Breast epithelium (tissue), 4 donors: ENCODE data around the gene BICD1. TPM values are rescaled to one million over a fixed set of nuclear protein-coding genes. Genes with fewer than 3 reads are reported as not detected.

ENCODE experiments used
- DNase-seq, 2 donors: peaks; one replicate each; pipeline ENCODE4 v3.0.0-alpha.2; 2019; ENCODE audit warnings: low spot score in 2 of 2
- H3K27ac ChIP-seq, 2 donors: fragments of 200-600 bp; sonication (generic) in 1 of 2; one replicate each; pipeline ENCODE4 v1.5.1; 2016 to 2019; ENCODE audit warnings: mild to moderate bottlenecking in 1 of 2
- H3K27me3 ChIP-seq, 2 donors: fragments of 200-600 bp; sonication (generic) in 1 of 2; one replicate each; pipeline versions ENCODE4 v1.5.1 to v1.6.0; 2017 to 2019; ENCODE audit warnings: control low read depth in 1 of 2, mild to moderate bottlenecking in 1 of 2
- H3K36me3 ChIP-seq: fragments of 200-600 bp; one replicate; pipeline ENCODE4 v1.5.1; 2019
- H3K4me1 ChIP-seq, 2 donors: fragments of 200-600 bp; sonication (generic); one replicate each; pipeline ENCODE4 v1.5.1; 2016 to 2019; ENCODE audit warnings: control low read depth in 1 of 2
- H3K4me3 ChIP-seq, 3 donors: fragments of 200-600 bp; sonication (generic); 1 replicate in 2 of 3; 2 replicates in 1 of 3; pipeline ENCODE4 v1.5.1; 2016 to 2019; ENCODE audit warnings: mild to moderate bottlenecking in 3 of 3, moderate library complexity in 2 of 3
- H3K9me3 ChIP-seq, 2 donors: fragments of 200-600 bp; sonication (generic) in 1 of 2; one replicate each; pipeline ENCODE4 v1.5.1; 2016 to 2019; ENCODE audit warnings: control low read depth in 1 of 2
- CTCF ChIP-seq, 3 donors: fragments of 450-650 bp; IDR thresholded peaks; one replicate each; pipeline ENCODE4 v1.5.1; 2016 to 2017; ENCODE audit warnings: antibody characterized with exemption in 3 of 3, mild to moderate bottlenecking in 3 of 3, moderate library complexity in 3 of 3
- POLR2A ChIP-seq: fragments of 450-650 bp; IDR thresholded peaks from one replicate; pipeline ENCODE4 v1.6.1; 2016; ENCODE audit warnings: antibody characterized with exemption, mild to moderate bottlenecking, moderate library complexity
- POLR2AphosphoS5 ChIP-seq, 3 donors: sonication (generic); formaldehyde crosslinking; IDR thresholded peaks; one replicate each; pipeline ENCODE4 v1.6.1; 2017; ENCODE audit warnings: antibody characterized with exemption in 3 of 3
- intact Hi-C: fragments of 100-400 bp; cut with DNase I; formaldehyde crosslinking; loops from one replicate; pipeline ENCODE4 v1.15.1; 2023; ENCODE audit warnings: low total_unique reads
- total RNA-seq, 3 donors: library from RNA; depleted of rRNA; stranded (reverse); fragments of >200 nt; gene quantifications; one replicate each; pipeline ENCODE4 v1.1.0, GENCODE V29; 2016

Gene BICD1
- total RNA-seq, 3 donors from 2014 or later: 7.2 to 31.5 (median 18.4) TPM

GRCh38 chr12:32402170-32402569 is 295.5 kb downstream of the BICD1 start:
- Histone ChIP-seq H3K4me1 (no peaks in the 10 kb centered on the region), H3K27me3 (no peaks in the 10 kb centered on the region), H3K27ac (no peak overlapping the region), H3K9me3 (no peaks in the 10 kb centered on the region), H3K4me3 (no peak overlapping the region), H3K36me3 (no peaks in the 10 kb centered on the region)
- DNase-seq: no peak
- TF ChIP-seq CTCF (IDR thresholded peaks at IDR 0.05): no peak
- no peak for TF ChIP-seq POLR2AphosphoS5 (IDR thresholded peaks at IDR 0.05)
- TF ChIP-seq POLR2A: no peak
- intact Hi-C loops: no loop called here

GRCh38 chr12:32402946-32403345 is 296.3 kb downstream of the BICD1 start:
- H3K27me3 ChIP-seq: no peaks in the 10 kb centered on the region
- H3K9me3 ChIP-seq: no peaks in the 10 kb centered on the region
- intact Hi-C loops: no loop called here
- H3K27ac ChIP-seq: no peak overlapping the region
- TF ChIP-seq POLR2A (no peak), CTCF (IDR thresholded peaks at IDR 0.05) (no peak), POLR2AphosphoS5 (IDR thresholded peaks at IDR 0.05) (no peak)
- no peaks in the 10 kb centered on the region for H3K4me1 ChIP-seq
- no peaks in the 10 kb centered on the region for H3K36me3 ChIP-seq
- no peak overlapping the region for H3K4me3 ChIP-seq
- no peak for DNase-seq

GRCh38 chr12:32407795-32408194 is 301.1 kb downstream of the BICD1 start:
- no peak for DNase-seq
- intact Hi-C loops: no loop called here
- H3K9me3 ChIP-seq: no peaks in the 10 kb centered on the region
- H3K36me3 ChIP-seq: no peaks in the 10 kb centered on the region
- no peak for TF ChIP-seq CTCF (IDR thresholded peaks at IDR 0.05)
- no peak for TF ChIP-seq POLR2A
- no peak for TF ChIP-seq POLR2AphosphoS5 (IDR thresholded peaks at IDR 0.05)
- H3K4me3 ChIP-seq: no peak overlapping the region
- no peaks in the 10 kb centered on the region for H3K4me1 ChIP-seq
- no peaks in the 10 kb centered on the region for H3K27me3 ChIP-seq
- H3K27ac ChIP-seq: no peak overlapping the region

GRCh38 chr12:32413412-32413811 is 306.8 kb downstream of the BICD1 start:
- intact Hi-C loops: no loop called here
- H3K9me3 ChIP-seq: no peaks in the 10 kb centered on the region
- H3K4me1 ChIP-seq: no peaks in the 10 kb centered on the region
- no peak for DNase-seq
- H3K27me3 ChIP-seq: no peaks in the 10 kb centered on the region
- no peak overlapping the region for H3K27ac ChIP-seq
- H3K36me3 ChIP-seq: no peaks in the 10 kb centered on the region
- H3K4me3 ChIP-seq: no peak overlapping the region
- TF ChIP-seq POLR2AphosphoS5 (IDR thresholded peaks at IDR 0.05): no peak
- TF ChIP-seq CTCF (IDR thresholded peaks at IDR 0.05): no peak

- intact Hi-C loops: no loop called here
- DNase-seq: no peak
- no peaks in the 10 kb centered on the region for H3K4me1 ChIP-seq
- no peaks in the 10 kb centered on the region for H3K9me3 ChIP-seq
- H3K27me3 ChIP-seq: no peaks in the 10 kb centered on the region
- TF ChIP-seq CTCF (IDR thresholded peaks at IDR 0.05) (no peak), POLR2AphosphoS5 (IDR thresholded peaks at IDR 0.05) (no peak), POLR2A (no peak)
- no peak overlapping the region for H3K4me3 ChIP-seq
- no peaks in the 10 kb centered on the region for H3K36me3 ChIP-seq
- H3K27ac ChIP-seq: no peak overlapping the region
Observed at GRCh38 chr12:32418221-32418620, 311.6 kb downstream of the BICD1 start.
